IMR-90 (cell line): ENCODE data around the gene NEK2. TPM values are rescaled to one million over a fixed set of nuclear protein-coding genes. Genes with fewer than 3 reads are reported as not detected.

Experiments used
- ATAC-seq: fragments of 200-7000 bp; cut with Tn5 transposase; 2 replicates; pipeline ENCODE4 v1.9.1; 2020; ENCODE audit warnings: low read depth, mild to moderate bottlenecking, moderate library complexity
- BruUV-seq: library from RNA; stranded (reverse); fragments of 400-500 nt; replicated peaks from 2 replicates; lab custom pipeline; 2021; lab: Mats Ljungman, UMichigan
- CTCF ChIA-PET: fragments of 300-600 bp; formaldehyde crosslinking; extraction: SDS; loops from one replicate; lab custom pipeline; 2021; ENCODE audit warnings: antibody characterized with exemption; lab: Yijun Ruan, JAX
- POLR2A ChIA-PET: fragments of 300-600 bp; sonication (Branson Sonifier 250); formaldehyde crosslinking; loops from one replicate; lab custom pipeline; 2022; ENCODE audit warnings: antibody characterized with exemption; ENCODE audit not compliant: unreplicated experiment; lab: Charles Lee
- DNase-seq: peaks from one replicate; pipeline ENCODE4 v3.0.0; 2013
- H2AFZ ChIP-seq: replicated peaks from 2 replicates; pipeline ENCODE3; 2013; ENCODE audit warnings: low read length, mild to moderate bottlenecking; ENCODE audit not compliant: poor library complexity
- H2AK5ac ChIP-seq: 2 replicates; pipeline ENCODE4 v1.6.1; 2013; ENCODE audit warnings: low read depth, low read length, inconsistent platforms
- H2AK9ac ChIP-seq: replicated peaks from 2 replicates; pipeline ENCODE3; 2013; ENCODE audit warnings: mild to moderate bottlenecking, low read depth, low read length, moderate library complexity; ENCODE audit not compliant: poor library complexity
- H2BK120ac ChIP-seq: 2 replicates; pipeline ENCODE4 v1.6.1; 2013; ENCODE audit warnings: low read depth, low read length, inconsistent platforms
- H2BK15ac ChIP-seq: 3 replicates; pipeline ENCODE4 v1.6.1; 2013; ENCODE audit warnings: low read depth, low read length, inconsistent platforms
- H2BK20ac ChIP-seq: 2 replicates; pipeline ENCODE4 v1.6.1; 2013; ENCODE audit warnings: low read depth, mild to moderate bottlenecking, inconsistent platforms, low read length, moderate library complexity
- H2BK5ac ChIP-seq: 2 replicates; pipeline ENCODE4 v1.6.1; 2013; ENCODE audit warnings: mild to moderate bottlenecking, low read depth, low read length, inconsistent platforms; ENCODE audit not compliant: poor library complexity, severe bottlenecking
- H3K14ac ChIP-seq: replicated peaks from 2 replicates; pipeline ENCODE4 v1.6.1; 2013; ENCODE audit warnings: low read depth, low read length, inconsistent platforms
- H3K18ac ChIP-seq: 2 replicates; pipeline ENCODE4 v1.6.1; 2013; ENCODE audit warnings: low read depth, low read length, control low read depth
- H3K23ac ChIP-seq: 2 replicates; pipeline ENCODE4 v1.6.1; 2013; ENCODE audit warnings: low read depth, low read length, inconsistent platforms
- H3K27ac ChIP-seq: 2 replicates; pipeline ENCODE4 v1.5.1; 2013; ENCODE audit warnings: mild to moderate bottlenecking, control low read depth, low read length; ENCODE audit not compliant: insufficient read depth
- H3K27me3 ChIP-seq: 2 replicates; pipeline ENCODE4 v1.6.1; 2013; ENCODE audit warnings: low read length; ENCODE audit not compliant: control insufficient read depth, insufficient read depth
- H3K36me3 ChIP-seq: 2 replicates; pipeline ENCODE4 v1.6.1; 2013; ENCODE audit warnings: low read length, mixed read lengths; ENCODE audit not compliant: control insufficient read depth, insufficient read depth
- H3K4ac ChIP-seq: 2 replicates; pipeline ENCODE4 v1.6.1; 2013; ENCODE audit warnings: low read depth, low read length, inconsistent platforms
- H3K4me1 ChIP-seq: 2 replicates; pipeline ENCODE4 v1.6.1; 2013; ENCODE audit warnings: low read length, mixed read lengths; ENCODE audit not compliant: control insufficient read depth, insufficient read depth
- H3K4me2 ChIP-seq: 2 replicates; pipeline ENCODE4 v1.6.1; 2013; ENCODE audit warnings: low read depth, mild to moderate bottlenecking, control low read depth, low read length, moderate library complexity
- H3K4me3 ChIP-seq: 2 replicates; pipeline ENCODE4 v1.5.1; 2013; ENCODE audit warnings: low read depth, mild to moderate bottlenecking, control low read depth, low read length, moderate library complexity; ENCODE audit not compliant: insufficient read depth
- H3K56ac ChIP-seq: 2 replicates; pipeline ENCODE4 v1.6.1; 2013; ENCODE audit warnings: low read length, inconsistent platforms; ENCODE audit not compliant: insufficient read depth; ENCODE audit errors: extremely low read depth
- H3K79me1 ChIP-seq, 2 experiments: 2 replicates each; pipeline ENCODE4 v1.6.1; 2013; ENCODE audit warnings: low read length in 2 of 2, inconsistent platforms in 1 of 2, low read depth in 1 of 2
- H3K9ac ChIP-seq: 2 replicates; pipeline ENCODE4 v1.6.1; 2013; ENCODE audit warnings: low read depth, low read length, control low read depth
- H3K9me1 ChIP-seq: 2 replicates; pipeline ENCODE4 v1.6.1; 2013; ENCODE audit warnings: low read length, inconsistent platforms; ENCODE audit not compliant: insufficient read depth
- H3K9me3 ChIP-seq: 2 replicates; pipeline ENCODE4 v1.6.1; 2013; ENCODE audit warnings: low read length; ENCODE audit not compliant: control insufficient read depth, insufficient read depth
- H4K20me1 ChIP-seq: 2 replicates; pipeline ENCODE4 v1.6.1; 2013; ENCODE audit warnings: low read length, inconsistent platforms; ENCODE audit not compliant: insufficient read depth
- H4K5ac ChIP-seq: 2 replicates; pipeline ENCODE4 v1.6.1; 2013; ENCODE audit warnings: mild to moderate bottlenecking, low read depth, low read length, control low read depth
- H4K8ac ChIP-seq, 2 experiments: 2 replicates each; pipeline ENCODE4 v1.6.1; 2013; ENCODE audit warnings: low read depth in 2 of 2, low read length in 2 of 2, control low read depth in 1 of 2, inconsistent platforms in 1 of 2
- H4K91ac ChIP-seq: 2 replicates; pipeline ENCODE4 v1.6.1; 2013; ENCODE audit warnings: low read depth, low read length, inconsistent platforms; ENCODE audit not compliant: insufficient read depth
- CHD1 ChIP-seq: IDR thresholded peaks from 2 replicates; pipeline ENCODE4 v1.6.1; 2012; ENCODE audit warnings: low read depth, low read length, improper control_type of control experiment
- MAZ ChIP-seq: IDR thresholded peaks from 2 replicates; pipeline ENCODE4 v1.6.1; 2012; ENCODE audit warnings: low read depth, mild to moderate bottlenecking, low read length, improper control_type of control experiment, moderate library complexity, borderline replicate concordance
- MXI1 ChIP-seq: IDR thresholded peaks from 2 replicates; pipeline ENCODE4 v1.6.1; 2012; ENCODE audit warnings: low read depth, mild to moderate bottlenecking, low read length, moderate library complexity, borderline replicate concordance
- POLR2A ChIP-seq: IDR thresholded peaks from 2 replicates; pipeline ENCODE4 v1.6.1; 2012; ENCODE audit warnings: mild to moderate bottlenecking, low read depth, low read length
- RFX5 ChIP-seq: IDR thresholded peaks from 2 replicates; pipeline ENCODE4 v1.8.0; 2012; ENCODE audit warnings: low read depth, mild to moderate bottlenecking, low read length, moderate library complexity
- WGBS, 2 experiments: methylation state at CpG; one replicate each; pipeline versions ENCODE4 v1.1.5 to v1.1.7; 2013; ENCODE audit warnings: missing lambda C conversion rate in 2 of 2; ENCODE audit not compliant: insufficient read length in 1 of 2; ENCODE audit errors: extremely low coverage in 2 of 2; 5-methylcytosine and 5-hydroxymethylcytosine counted together
- dilution Hi-C: fragments of 300-500 bp; cut with HindIII; formaldehyde crosslinking; loops from one replicate; pipeline ENCODE4 v1.14.3; 2018; ENCODE audit warnings: low sequenced_read_pairs; ENCODE audit not compliant: unreplicated experiment
- in situ Hi-C: fragments of 300-500 bp; cut with MboI; formaldehyde crosslinking; loops from 3 replicates; pipeline ENCODE4 v1.14.3; 2019; ENCODE audit warnings: low sequenced_read_pairs, inconsistent platforms, mixed read lengths
- intact Hi-C: fragments of 100-400 bp; cut with micrococcal nuclease; formaldehyde crosslinking; loops from 2 replicates; pipeline ENCODE4 v1.10.0; 2022
- polyA plus RNA-seq, 3 experiments: library from polyadenylated mRNA; depleted of rRNA; stranded (reverse); fragments of >200 nt; gene quantifications; 2 replicates each; pipeline ENCODE4 v1.2.3, GENCODE V29; 2012; ENCODE audit warnings: low replicate concordance in 1 of 3
- total RNA-seq: library from RNA; depleted of rRNA; stranded (reverse); fragments of >200 nt; gene quantifications from 2 replicates; pipeline ENCODE4 v1.2.3, GENCODE V29; 2012

NEK2 gene
- total and polyA plus RNA-seq, 2 of the 4 experiments (the other 2 are of a cell fraction), result 9.9 to 26.0 TPM

DNA sequence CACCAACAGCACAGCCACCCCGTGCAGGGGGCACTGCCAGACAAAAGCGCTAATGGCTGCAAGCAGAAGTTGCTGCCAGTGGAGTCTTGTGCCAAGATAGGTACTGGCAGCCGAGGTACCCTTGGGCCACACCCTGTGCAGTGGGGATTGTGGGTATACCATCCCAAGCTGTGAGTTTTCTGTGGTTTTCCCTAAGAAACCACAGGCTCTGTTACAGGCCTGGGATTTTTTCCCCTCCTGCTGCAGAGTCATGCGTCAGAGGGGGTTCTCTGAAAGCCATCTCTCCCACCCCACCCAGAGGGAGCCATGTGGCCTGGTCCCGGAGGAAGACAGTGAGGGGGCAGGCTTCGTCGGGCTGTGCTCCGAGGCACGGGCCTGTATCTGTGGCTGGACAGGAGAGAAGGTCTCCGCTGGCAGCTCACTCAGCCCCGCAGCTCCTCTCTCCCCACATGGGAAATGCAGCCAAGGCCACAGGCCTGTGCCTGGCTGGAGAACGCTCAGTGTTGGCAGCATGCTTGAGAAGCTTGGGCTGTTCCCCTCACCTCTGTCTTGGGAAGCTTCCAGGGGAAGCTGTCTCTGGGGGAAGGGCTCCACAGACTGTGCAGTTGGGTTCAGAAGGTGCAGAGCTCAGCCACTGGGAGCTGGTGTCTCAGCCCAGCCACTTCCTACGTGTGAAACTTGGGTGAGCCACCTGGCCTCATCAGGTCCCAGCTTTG is 42.5 kb downstream of the NEK2 start:
- POLR2A ChIA-PET, result interaction anchor here (0.5 kb wide), 1 partner anchor 1247 kb away, joined by 10 read pairs; no protein-coding TSS in a partner anchor
- CTCF ChIA-PET, result interaction anchor here (1.0 kb wide), 1 partner anchor 8 kb away, joined by 5 read pairs; no protein-coding TSS in a partner anchor
- no TSS peak for BruUV-seq
- H2BK20ac ChIP-seq, result peak overlapping the region; percentile 52; the same call in 1 of the 2 replicates
- peak overlapping the region; percentile 69 for H4K5ac ChIP-seq
- H2BK15ac ChIP-seq, result peak overlapping the region; percentile 74; the same call in 2 of the 3 replicates
- no peak overlapping the region for H3K4me2 ChIP-seq
- peak overlapping the region; percentile 43 for H3K9ac ChIP-seq
- H3K4me3 ChIP-seq, result no peak overlapping the region
- H2BK5ac ChIP-seq, result peak overlapping the region; percentile 58
- peaks cover 15% of the 10 kb centered on the region for H3K9me1 ChIP-seq
- H2AFZ ChIP-seq, result peak overlapping the region; percentile 92
- ATAC-seq (peak; percentile 65), DNase-seq (peak; percentile 89)
- peak overlapping the region; percentile 85; the same call in 1 of the 2 replicates for H2AK5ac ChIP-seq
- no peaks in the 10 kb centered on the region for H3K9me3 ChIP-seq
- 0 out of 2 replicates have a peak overlapping the region, but pooled peaks have one; percentile 27 for H3K56ac ChIP-seq
- H3K18ac ChIP-seq, result peak overlapping the region; percentile 58; the same call in 1 of the 2 replicates
- in situ Hi-C loops, result no loop called here
- H4K20me1 ChIP-seq, result no peaks in the 10 kb centered on the region
- intact Hi-C loops, result no loop called here
- H4K8ac ChIP-seq, result peak overlapping the region; percentile 62 to 70
- peak overlapping the region; percentile 90 for H2BK120ac ChIP-seq
- no peaks in the 10 kb centered on the region for H3K79me1 ChIP-seq
- peak overlapping the region; percentile 71 for H3K4ac ChIP-seq
- peak overlapping the region; percentile 6; the same call in 1 of the 2 replicates for H3K23ac ChIP-seq
- H3K14ac ChIP-seq, result peak overlapping the region; percentile 39
- H4K91ac ChIP-seq, result peak overlapping the region; percentile 88
- TF ChIP-seq MXI1 (peak; percentile 35; the same call in 1 of the 2 replicates), MAZ (peak; percentile 77; the same call in 1 of the 2 replicates), CHD1 (no peak), RFX5 (no peak), POLR2A (no peak)
- H3K4me1 ChIP-seq, result peaks cover 17% of the 10 kb centered on the region
- dilution Hi-C loops, result no loop called here
- peak overlapping the region; percentile 59 for H3K27ac ChIP-seq
- no peaks in the 10 kb centered on the region for H3K36me3 ChIP-seq
- H3K27me3 ChIP-seq, result no peaks in the 10 kb centered on the region
- 90% methylated on average over 2 of the region's 13 CpGs; no CpG with 5 or more reads in 1 of the 2 experiments for WGBS, 2 experiments
- peak overlapping the region; percentile 94 for H2AK9ac ChIP-seq
